ENCODE measurements around the gene RERE. TPM values are rescaled to one million over a fixed set of nuclear protein-coding genes. Genes with fewer than 3 reads are reported as not detected.

Gene RERE
- total RNA-seq, 1 experiment from 2014 or later, result 217 TPM

DNA sequence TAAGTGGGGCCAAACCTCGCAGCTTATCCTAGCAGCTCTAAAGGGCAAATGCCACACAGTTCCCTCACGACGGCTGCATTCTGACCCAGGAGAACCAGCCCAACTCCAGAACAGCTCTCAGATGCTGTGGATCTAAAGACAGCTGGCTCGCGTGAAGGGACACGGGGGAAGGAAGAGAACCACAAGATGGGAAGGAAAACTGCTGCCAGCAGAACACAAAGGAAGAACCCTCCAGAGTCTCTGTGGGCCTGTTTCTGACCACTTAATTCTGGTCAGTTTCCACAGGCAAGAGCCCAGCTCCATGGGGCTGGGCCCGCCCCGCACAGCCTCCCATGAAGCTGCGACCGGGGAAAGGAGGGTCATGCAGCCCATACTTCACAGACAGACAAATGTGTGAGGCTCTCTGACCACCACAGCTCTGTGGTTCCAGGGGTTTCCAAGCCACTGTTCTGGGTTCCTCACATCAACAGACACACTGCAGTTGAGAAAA, 438.4 kb downstream of the RERE start:
- TF ChIP-seq POLR2AphosphoS5 (IDR thresholded peaks at IDR 0.05; ENCODE audit: low read depth, low read length), result no peak
- TF ChIP-seq TCF7L2 (IDR thresholded peaks at IDR 0.05; ENCODE audit: low read depth, low read length), result no peak
- no peak for TF ChIP-seq SIN3A (IDR thresholded peaks at IDR 0.05; ENCODE audit: borderline replicate concordance, insufficient read depth, low read depth, low read length)
- no peak for TF ChIP-seq REST (IDR thresholded peaks at IDR 0.05; ENCODE audit: insufficient read depth in 1 of 2, low read depth in 2 of 2, low read length in 1 of 2)
- TF ChIP-seq CTCF (IDR thresholded peaks at IDR 0.05), result no peak
- no TSS peak for BruUV-seq (replicated peaks)
- Histone ChIP-seq H3K27ac (ENCODE audit: low read length) (peak overlapping the region; percentile 13; the same call in 1 of the 2 replicates), H3K36me3 (ENCODE audit: control insufficient read depth, insufficient read depth, low read length) (peaks cover 13% of the 10 kb centered on the region), H3K4me1 (ENCODE audit: control insufficient read depth, insufficient read depth, low read length) (peaks cover 59% of the 10 kb centered on the region), H3K4me3 (ENCODE audit: low read depth in 2 of 2, low read length in 2 of 2) (no peak overlapping the region), H3K27me3 (ENCODE audit: control insufficient read depth, insufficient read depth, low read length) (no peaks in the 10 kb centered on the region), H3K9me3 (ENCODE audit: control insufficient read depth, insufficient read depth, low read depth, low read length) (no peaks in the 10 kb centered on the region)
- intact Hi-C loops (cut with micrococcal nuclease; ENCODE audit: unreplicated experiment), result no loop called here
- in situ Hi-C loops (cut with HindIII; ENCODE audit: low pct_unique_long_range_greater_than_20kb, low sequenced_read_pairs), result no loop called here
- DNase-seq (ENCODE audit: low read depth, low spot score), result no peak
- ATAC-seq, result no peak
- ChIA-PET POLR2A (no interaction called here), CTCF (interaction anchor here (0.7 kb wide), 1 partner anchor 8 kb away, joined by 3 read pairs; no protein-coding TSS in a partner anchor)

- intact Hi-C loops (cut with micrococcal nuclease; ENCODE audit: unreplicated experiment), result no loop called here
- DNase-seq (ENCODE audit: low read depth, low spot score), result no peak
- TF ChIP-seq REST (IDR thresholded peaks at IDR 0.05; ENCODE audit: insufficient read depth in 1 of 2, low read depth in 2 of 2, low read length in 1 of 2), result no peak
- no peak for TF ChIP-seq CTCF (IDR thresholded peaks at IDR 0.05)
- no peak for TF ChIP-seq POLR2AphosphoS5 (IDR thresholded peaks at IDR 0.05; ENCODE audit: low read depth, low read length)
- TF ChIP-seq TCF7L2 (IDR thresholded peaks at IDR 0.05; ENCODE audit: low read depth, low read length), result no peak
- no peak for TF ChIP-seq SIN3A (IDR thresholded peaks at IDR 0.05; ENCODE audit: borderline replicate concordance, insufficient read depth, low read depth, low read length)
- Histone ChIP-seq H3K27me3 (ENCODE audit: control insufficient read depth, insufficient read depth, low read length) (no peaks in the 10 kb centered on the region), H3K27ac (ENCODE audit: low read length) (peak overlapping the region; percentile 11), H3K4me1 (ENCODE audit: control insufficient read depth, insufficient read depth, low read length) (peaks cover 68% of the 10 kb centered on the region), H3K4me3 (ENCODE audit: low read depth in 2 of 2, low read length in 2 of 2) (no peak overlapping the region), H3K36me3 (ENCODE audit: control insufficient read depth, insufficient read depth, low read length) (peaks cover 13% of the 10 kb centered on the region), H3K9me3 (ENCODE audit: control insufficient read depth, insufficient read depth, low read depth, low read length) (no peaks in the 10 kb centered on the region)
- BruUV-seq (replicated peaks), result no TSS peak
- POLR2A ChIA-PET, result no interaction called here
- in situ Hi-C loops (cut with HindIII; ENCODE audit: low pct_unique_long_range_greater_than_20kb, low sequenced_read_pairs), result no loop called here
- CTCF ChIA-PET, result no interaction called here
- no peak for ATAC-seq
These were observed 439.3 kb downstream of the RERE start for GRCh38 chr1:8378178-8378577.

Measured in Panc1 (cell line).